HG02763 (cell line): Measurements from ENCODE around the gene POT1.
"Not testable (repeated sequence)": the region's sequence is repeated elsewhere in the genome, so short reads cannot be mapped to it uniquely, and the experiment has no call there.

Experiments used
- ATAC-seq: cut with Tn5 transposase; IDR thresholded peaks from one replicate; pipeline ENCODE4 v1.9.1; 2021; ENCODE audit warnings: mild to moderate bottlenecking, moderate library complexity; ENCODE audit not compliant: unreplicated experiment

Gene POT1, protein sequence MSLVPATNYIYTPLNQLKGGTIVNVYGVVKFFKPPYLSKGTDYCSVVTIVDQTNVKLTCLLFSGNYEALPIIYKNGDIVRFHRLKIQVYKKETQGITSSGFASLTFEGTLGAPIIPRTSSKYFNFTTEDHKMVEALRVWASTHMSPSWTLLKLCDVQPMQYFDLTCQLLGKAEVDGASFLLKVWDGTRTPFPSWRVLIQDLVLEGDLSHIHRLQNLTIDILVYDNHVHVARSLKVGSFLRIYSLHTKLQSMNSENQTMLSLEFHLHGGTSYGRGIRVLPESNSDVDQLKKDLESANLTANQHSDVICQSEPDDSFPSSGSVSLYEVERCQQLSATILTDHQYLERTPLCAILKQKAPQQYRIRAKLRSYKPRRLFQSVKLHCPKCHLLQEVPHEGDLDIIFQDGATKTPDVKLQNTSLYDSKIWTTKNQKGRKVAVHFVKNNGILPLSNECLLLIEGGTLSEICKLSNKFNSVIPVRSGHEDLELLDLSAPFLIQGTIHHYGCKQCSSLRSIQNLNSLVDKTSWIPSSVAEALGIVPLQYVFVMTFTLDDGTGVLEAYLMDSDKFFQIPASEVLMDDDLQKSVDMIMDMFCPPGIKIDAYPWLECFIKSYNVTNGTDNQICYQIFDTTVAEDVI

DNA sequence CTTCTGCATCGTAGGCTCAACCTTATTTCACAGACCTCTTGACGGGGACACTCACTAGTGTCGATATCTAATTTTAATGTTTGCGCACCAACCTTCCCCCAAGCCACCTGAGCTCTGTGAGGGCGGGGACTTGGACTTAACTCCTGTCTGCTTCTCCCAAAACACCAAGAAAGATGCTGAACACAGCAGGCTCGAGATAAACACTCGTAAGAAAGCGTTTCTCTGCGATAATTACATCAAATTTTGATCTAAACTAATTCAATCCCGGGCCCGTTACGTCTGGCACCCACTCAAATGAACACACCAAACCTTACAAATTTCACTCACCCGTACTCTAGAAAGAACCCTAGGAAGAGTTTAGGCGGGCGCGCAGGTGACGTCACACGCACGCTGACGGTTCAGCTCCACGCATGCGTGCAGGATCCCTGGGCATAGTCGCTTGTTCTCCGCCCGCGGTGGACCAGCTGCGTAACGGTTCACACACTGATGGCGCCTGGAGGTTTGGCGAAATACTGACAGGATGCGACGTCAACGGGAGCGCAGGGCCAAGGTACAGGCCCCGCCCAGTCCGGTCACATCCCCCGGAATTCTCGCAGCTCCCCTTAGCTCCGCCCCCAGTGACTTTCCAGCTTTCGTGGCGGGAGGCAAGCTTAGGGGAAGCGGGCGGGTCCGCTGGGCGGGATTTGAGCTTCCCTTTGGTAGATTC is at the start of gene POT1:
TSS of gene POT1 (minus strand) at position 359 of the 706 bp plus-strand sequence. CDS start 32,652 bp downstream, outside the sequence.
- ATAC-seq = peak; percentile 100

DNA sequence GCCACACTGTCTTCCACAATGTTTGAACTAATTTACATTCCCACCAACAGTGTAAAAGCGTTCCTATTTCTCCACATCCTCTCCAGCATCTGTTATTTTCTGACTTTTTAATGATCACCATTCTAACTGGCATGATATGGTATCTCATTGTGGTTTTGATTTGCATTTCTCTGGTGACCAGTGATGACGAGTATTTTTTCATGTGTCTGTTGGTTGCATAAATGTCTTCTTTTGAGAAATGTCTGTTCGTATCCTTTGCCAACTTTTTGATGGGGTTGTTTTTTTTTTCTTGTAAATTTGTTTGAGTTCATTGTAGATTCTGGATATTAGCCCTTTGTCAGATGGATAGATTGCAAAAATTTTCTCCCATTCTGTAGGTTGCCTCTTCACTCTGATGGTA is 45.5 kb upstream of the POT1 start:
- ATAC-seq = not testable (repeated sequence)

DNA sequence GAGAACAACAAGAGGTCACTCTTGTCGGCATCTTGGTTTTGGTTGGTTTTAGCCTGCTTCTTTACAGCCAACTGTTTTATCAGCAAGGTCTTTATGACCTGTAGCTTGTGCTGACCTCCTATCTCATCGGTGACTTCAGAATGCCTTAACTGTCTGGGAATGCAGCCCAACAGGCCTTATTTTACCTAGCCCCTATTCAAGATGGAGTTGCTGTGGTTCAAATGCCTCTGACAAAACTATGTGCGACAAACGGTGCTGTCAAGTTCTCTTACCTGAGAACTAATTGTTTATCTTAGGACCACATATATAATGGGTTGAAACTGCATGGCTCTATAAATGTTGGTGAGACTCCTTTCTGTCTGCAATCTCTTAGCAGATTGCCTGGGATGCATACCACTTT is 35.9 kb upstream of the POT1 start:
- ATAC-seq = no peak

DNA sequence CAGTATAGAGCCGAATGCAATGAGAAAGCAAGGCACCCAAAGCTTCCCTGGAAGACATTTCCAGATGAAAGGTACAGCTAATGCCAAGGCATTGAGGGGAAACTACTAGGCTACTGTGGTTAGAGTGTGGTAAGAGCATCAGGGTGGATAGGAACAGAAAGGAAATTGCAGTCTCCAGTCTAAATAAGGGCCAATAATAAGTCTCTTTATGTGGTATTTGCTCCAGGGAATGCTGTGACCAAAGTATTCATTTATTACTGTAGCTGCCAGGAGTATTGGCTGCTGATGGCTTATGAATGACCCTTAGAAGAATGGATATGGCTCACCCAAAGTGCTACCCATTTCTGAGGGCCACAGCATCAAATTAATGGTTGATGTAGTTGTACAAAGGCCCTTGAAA is 30.1 kb upstream of the POT1 start:
- ATAC-seq = no peak

DNA sequence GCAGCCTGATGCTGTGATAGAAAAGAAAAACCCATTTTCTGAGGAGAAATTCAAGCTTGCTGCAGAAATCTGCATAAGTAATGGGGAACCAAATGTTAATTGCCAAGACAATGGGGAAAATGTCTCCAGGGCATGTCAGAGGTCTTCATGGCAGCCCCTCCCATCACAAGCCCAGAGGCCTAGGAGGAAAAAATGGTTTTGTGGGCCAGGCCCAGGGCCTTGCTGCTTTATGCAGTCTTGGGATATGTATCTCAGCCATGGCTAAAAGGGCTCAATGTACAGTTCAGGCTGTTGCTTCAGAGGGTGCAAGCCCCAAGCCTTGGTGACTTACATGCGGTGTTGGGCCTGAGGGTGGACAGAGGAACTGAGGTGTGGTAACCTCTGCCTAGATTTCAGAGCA is 28.3 kb upstream of the POT1 start:
- ATAC-seq = not testable (repeated sequence)

DNA sequence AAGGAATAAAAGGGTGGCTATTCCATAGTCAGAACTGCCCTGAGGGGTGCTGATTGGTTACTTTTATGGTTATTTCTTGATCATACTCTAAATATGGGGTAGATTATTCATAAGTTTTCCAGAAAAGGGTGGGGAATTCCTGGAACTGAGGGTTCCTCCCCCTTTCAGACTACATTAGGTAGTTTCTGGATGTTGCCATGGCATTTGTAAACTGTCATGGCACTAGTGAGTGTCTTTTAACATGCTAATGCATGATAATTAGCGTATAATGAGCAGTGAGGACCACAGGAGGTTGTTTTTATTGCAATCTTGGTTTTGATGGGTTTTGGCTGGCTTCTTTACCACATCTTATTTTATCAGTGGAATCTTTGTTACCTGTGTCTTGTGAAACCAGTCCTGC is 26.5 kb upstream of the POT1 start:
- ATAC-seq = no peak

DNA sequence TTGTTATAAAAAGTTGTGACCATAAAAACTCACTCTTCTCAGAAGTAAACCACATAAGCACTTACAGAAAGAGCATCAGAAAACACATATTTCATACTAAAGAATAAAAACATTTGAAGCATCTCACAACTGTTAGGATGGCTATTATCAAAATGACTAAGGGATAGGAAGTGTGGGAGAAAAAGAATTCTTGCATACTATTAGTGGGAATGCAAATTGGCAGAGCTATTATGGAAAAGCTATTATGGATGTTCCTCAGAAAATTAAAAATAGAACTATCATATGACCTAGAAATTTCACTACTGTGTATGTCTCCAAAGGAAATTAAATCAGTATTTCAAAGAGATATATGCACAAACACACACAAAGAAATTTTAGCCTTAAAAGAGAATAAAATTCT is 25.2 kb upstream of the POT1 start:
- ATAC-seq = no peak

DNA sequence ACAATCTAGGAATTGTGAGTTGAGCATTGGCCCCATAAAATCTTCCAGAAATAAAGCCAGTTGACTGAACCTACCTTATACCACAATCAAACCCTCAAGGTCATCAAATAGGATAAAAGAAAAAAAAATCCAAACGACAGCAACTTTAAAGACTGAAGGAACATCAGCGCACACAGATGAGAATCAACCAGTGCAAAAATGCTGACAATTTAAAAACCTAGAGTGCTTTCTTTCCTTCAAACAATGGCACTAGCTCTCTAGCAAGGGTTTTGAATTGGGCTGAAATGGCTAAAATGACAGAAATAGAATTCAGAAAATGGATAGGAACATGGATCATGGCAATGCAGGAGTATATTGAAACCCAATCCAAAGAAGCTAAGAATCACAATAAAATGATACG is 16.1 kb upstream of the POT1 start:
- no peak for ATAC-seq

DNA sequence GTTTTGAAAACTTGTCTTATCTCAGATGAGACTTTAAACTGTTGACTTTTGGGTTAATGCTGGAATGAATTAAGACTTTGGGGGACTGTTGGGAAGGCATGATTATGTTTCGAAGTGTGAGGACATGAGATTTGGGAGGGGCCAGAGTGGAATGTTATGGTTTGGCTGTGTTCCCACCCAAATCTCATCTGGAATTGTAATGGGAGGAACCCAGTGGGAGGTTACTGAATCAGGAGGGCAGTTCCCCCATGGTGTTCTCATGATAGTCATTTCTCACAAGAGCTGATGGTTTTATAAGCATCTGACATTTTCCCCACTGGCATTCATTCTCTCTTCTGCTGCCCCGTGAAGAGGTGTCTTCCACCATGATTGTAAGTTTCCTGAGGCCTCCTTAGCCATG is 13.8 kb upstream of the POT1 start:
- ATAC-seq = no peak

DNA sequence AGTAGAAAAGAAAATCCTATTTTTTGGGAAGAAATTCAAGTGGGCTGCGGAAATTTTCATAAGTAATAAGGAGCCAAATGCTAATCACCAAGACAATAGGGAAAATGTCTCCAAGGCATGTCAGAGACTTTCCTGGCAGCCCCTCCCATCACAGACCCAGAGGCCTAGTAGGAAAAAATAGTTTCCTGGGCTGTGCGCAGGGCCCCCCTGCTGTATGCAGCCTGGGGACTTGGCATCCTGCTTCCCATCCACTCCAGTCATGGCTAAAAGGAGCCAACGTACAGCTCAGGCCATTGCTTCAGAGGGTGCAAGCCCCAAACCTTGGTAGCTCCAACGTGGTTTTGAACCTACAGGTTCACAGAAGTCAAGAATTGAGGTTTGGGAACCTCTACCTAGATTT is 12.8 kb upstream of the POT1 start:
- ATAC-seq = no peak

DNA sequence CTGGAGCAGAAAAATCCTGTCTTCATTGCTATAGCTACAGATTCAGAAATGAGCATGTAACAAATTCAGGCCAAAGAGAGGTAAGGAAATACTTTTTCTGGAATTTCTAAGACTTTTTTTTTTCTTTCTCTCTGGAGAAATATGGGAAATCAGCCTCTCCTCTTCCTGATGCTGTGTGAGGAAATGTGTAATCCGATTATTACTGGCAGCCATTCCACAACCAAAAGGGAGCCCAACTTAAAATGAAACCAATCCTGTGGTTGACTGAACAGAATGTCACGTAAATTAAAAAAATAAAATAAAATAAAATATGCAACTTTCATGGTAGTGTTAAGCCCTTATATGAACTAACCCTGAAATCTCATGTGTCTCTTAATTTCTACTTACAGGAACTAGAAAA is 10.7 kb upstream of the POT1 start:
- no peak for ATAC-seq

DNA sequence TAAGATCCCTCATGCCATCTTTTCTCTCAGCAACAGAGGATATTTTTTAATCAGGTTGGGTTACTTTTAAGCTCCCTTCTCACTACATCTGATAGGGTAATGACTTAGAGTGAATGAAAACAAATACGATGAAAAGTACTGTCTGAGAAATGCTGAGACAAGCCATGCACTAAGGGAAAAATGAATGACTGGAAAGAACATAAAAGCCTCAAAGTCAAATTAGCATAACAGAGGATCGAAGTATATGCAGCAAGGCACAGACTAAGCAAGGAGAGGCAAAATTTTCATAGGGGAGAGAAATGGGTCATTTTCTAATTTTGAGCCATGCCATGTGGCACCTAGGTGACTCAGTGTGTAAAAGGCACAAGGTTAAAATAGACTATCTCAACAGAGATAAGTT is 8.5 kb upstream of the POT1 start:
- ATAC-seq = no peak

DNA sequence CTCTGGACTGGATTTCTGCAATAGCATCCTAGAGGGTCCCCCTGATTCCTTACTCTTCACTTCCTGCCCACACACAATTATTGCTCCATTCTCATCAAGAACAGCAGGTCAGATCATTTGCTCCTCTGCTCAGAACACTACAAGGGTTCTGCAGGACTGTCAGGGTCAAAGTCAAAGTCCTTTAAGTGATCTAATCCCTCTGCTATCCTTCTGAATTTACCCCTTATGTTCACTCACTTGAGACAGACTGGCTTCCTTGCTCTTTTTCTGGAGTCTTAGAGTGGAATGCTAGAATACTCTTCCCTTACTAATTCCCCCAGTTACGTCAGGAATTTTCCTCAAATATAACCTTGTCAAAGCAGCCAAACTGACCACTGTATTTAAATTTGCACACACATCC is 7.5 kb upstream of the POT1 start:
- no peak for ATAC-seq

DNA sequence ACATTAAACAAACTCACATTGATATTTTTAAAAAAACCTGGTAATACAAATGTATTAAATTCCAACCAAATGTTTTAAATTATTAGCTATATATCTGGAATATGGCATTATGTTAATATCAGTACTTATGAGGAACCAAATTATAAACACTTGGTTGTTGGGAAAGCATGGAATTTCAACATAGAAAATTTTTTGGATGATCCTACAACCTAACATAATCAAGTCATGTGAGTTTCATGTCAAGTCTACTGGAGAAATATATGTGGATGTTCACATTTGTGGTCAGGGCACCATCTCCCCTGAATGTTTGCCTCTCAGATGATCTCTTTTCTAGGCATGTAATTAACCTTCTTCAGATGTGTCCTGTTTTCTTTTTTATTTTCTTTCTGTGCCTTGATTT is 5.2 kb upstream of the POT1 start:
- no peak for ATAC-seq

DNA sequence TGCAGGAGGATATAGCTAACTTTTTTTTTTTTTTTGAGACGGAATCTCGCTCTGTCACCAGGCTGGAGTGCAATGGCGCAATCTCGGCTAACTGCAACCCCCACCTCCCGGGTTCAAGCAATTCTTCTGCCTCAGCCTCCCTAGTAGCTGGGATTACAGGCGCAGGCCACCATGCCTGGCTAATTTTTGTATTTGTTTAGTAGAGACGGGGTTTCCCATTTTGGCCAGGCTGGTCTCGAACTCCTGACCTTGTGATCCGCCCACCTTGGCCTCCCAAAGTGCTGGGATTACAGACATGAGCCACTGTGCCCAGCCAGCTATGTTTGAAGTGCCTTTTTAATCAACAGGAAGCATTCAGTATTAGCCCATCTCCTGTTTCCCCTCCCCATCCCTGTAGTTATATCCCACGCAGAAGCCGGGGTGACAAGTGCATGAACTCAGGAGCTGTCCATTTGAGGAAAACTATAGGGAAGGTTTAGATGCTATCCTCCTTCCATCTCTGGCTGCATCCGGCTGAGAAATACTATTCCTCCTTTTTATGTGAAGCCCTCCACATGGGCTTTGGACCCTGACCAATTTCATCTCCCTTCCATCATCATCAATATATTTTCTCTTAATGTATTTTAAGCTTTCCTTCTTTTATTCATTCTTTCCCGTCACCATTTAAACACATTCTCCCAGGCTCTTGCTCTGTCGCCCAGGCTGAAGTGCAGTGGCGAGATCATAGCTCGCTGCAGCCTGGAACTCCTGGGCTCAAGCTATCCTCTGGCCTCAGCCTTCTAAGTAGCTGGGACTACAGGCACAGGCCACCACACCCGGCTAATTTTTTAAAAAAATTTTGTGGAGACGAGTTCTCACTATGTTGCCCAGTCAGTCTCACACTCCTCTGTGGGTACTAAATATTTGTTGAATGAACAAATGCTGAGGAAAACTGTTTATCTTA is 1.3 kb upstream of the POT1 start:
- no peak for ATAC-seq

DNA sequence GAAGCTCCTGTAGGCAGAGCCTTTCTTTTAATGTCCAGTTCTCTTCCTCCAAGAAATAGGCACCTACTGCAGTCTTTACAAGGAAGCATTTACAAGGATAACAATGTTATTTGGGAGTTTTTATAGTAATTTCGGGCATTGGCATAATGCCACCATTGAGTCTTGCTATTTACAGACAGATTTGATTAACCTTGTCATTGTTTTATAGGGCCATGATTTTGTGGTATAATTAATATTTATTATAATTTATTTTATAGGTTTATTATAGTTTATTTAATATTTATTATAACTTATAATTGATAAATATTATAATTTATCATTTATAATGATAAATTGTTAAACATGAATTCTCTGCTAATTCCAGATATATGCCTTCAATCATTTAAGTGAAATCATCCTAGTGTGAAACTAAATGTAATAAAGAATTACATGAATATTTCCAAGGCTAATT is 573 bp upstream of the POT1 start:
- no peak for ATAC-seq

DNA sequence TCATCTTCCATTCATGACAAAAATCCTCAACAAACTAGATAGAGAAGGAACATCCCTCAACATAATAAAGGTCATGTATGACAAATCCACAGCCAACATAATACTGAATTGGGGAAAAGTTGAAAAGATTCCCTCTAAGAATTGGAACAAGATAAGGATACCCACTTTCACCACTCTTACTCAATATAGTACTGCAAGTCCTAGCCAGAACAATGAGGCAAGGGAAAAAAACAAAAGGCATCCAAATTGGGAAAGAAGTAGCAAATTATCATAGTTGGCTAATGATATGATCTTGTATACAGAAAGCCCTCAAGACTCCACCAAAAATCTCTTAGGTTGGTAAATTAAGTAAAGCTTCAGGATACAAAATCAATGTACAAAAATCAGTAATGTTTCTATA is 4.7 kb downstream of the POT1 start:
- no peak for ATAC-seq

DNA sequence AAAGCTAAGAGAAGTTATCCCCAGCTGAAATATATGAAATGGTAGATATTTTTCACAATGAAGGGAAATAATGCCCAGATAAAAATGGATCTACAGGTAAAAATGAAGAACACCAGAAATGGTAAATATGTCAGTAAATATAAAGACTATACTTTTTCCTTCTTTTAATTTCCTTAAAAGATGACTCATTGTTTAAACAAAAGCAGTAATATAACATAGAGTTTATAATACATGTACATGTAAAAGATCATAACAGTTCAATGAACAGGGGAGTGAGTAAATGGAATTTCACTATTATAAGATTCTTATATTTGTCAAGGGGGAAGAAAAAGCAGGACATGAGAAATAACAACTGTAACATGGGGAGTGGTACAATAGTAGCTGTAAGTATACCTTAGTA is 7.4 kb downstream of the POT1 start:
- ATAC-seq = no peak

DNA sequence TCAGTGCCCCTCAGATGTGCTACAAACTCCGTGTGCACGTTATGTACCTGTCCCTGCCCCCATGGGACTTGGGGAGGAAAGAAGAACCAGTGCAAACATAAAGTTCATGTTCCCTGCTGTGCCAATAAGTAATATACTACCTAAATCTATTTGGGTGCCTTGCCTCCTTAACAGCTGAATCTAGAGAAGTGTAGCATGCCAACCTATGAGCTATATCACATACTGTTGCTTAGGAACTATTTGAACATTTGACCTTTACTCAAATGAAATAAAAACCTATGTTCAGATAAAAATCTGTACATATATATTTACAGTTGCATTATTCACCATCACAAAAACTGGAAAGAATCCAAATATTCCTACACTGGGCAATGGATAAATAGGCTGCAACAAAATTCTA is 9.8 kb downstream of the POT1 start:
- no peak for ATAC-seq

DNA sequence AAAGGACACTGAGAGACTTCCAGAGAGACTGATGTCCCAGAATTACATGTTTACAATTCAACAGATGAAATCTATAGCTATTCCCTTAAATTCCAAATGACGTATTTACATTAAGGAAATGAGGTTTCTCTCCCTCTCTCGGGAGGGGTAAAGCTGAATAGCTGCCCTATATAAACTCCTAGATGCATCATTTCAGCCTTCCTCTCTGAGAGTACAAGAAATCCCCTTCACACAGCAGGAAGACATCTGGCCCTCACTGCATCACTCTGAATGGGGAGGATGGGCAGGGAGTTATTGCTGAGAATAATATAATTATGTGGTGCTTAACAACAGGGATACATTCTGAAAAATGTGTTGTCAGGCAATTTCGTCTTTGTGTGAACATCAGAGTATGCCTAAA is 11.0 kb downstream of the POT1 start:
- ATAC-seq = peak; percentile 76

DNA sequence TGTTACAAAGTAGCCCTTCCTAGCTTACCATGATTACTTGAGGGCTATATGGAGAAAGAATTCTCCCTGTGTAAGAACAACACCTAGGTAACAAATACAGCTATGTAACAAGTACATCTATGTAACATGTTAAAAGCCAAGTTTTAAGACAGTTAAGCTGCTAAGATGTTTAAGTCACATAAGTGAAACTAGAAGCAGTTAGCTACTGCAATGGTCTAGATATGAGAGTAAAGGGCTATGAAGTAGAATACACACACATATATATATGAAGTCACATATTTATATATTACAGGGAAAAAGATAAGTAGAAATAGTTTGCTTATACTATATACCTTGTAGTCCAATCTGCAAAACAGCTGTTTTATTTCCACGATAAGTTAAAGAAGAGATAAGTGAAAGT is 14.4 kb downstream of the POT1 start:
- ATAC-seq = no peak
